ENCODE data around the gene RASGRP3. TPM values are rescaled to one million over a fixed set of nuclear protein-coding genes. Genes with fewer than 3 reads are reported as not detected.

The RASGRP3 gene
- total RNA-seq, 1 experiment from 2014 or later: 0.59 TPM

DNA sequence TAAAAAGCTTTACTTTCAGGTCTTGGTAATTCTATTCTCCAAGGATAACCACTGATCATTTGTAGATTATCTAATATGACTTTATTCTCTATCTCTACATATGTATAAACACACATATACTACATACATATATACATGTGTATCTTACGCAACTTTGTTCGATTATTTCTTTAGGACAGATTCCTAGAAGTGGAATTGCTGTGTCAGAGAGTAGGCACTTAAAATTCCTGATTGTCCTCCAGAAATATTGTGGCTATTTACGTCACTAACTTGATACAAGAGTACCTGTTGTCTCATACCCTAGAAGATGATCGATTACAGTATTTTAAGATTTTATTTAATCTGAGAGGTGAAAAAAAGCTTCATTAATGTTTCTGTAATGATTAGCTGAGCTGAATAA, 64.8 kb downstream of the RASGRP3 start:
- POLR2A ChIA-PET: interaction anchor here (0.7 kb wide), 1 partner anchor 78 kb away, joined by 3 read pairs; no protein-coding TSS in a partner anchor
- BruUV-seq (replicated peaks): no TSS peak
- Histone ChIP-seq H3K9me3 (ENCODE audit: control insufficient read depth in 1 of 2, insufficient read depth in 1 of 2, low read depth in 1 of 2, low read length in 2 of 2) (no peaks in the 10 kb centered on the region), H3K79me2 (ENCODE audit: insufficient read depth, low read length) (no peaks in the 10 kb centered on the region), H3K4me2 (ENCODE audit: low read length) (no peak overlapping the region), H3K27me3 (ENCODE audit: insufficient read depth, low read length) (no peaks in the 10 kb centered on the region), H3K4me1 (ENCODE audit: control insufficient read depth in 1 of 2, insufficient read depth in 2 of 2, low read length in 2 of 2) (no peaks in the 10 kb centered on the region), H4K20me1 (ENCODE audit: insufficient read depth) (no peaks in the 10 kb centered on the region), H3K4me3 (replicated peaks in 1 of 2; ENCODE audit: low read depth in 1 of 2, low read length in 2 of 2) (no peak overlapping the region), H3K36me3 (ENCODE audit: control insufficient read depth in 1 of 2, insufficient read depth in 2 of 2, low read length in 2 of 2) (no peaks in the 10 kb centered on the region), H3K9ac (ENCODE audit: low read length) (no peak overlapping the region), H3K9me2 (ENCODE audit: insufficient read depth) (no peaks in the 10 kb centered on the region), H2AFZ (ENCODE audit: low read depth, low read length, poor library complexity, severe bottlenecking) (no peak overlapping the region), H3K27ac (ENCODE audit: low read depth, low read length) (no peak overlapping the region)
- CTCF ChIA-PET: no interaction called here
- TF ChIP-seq, protein P1, sequence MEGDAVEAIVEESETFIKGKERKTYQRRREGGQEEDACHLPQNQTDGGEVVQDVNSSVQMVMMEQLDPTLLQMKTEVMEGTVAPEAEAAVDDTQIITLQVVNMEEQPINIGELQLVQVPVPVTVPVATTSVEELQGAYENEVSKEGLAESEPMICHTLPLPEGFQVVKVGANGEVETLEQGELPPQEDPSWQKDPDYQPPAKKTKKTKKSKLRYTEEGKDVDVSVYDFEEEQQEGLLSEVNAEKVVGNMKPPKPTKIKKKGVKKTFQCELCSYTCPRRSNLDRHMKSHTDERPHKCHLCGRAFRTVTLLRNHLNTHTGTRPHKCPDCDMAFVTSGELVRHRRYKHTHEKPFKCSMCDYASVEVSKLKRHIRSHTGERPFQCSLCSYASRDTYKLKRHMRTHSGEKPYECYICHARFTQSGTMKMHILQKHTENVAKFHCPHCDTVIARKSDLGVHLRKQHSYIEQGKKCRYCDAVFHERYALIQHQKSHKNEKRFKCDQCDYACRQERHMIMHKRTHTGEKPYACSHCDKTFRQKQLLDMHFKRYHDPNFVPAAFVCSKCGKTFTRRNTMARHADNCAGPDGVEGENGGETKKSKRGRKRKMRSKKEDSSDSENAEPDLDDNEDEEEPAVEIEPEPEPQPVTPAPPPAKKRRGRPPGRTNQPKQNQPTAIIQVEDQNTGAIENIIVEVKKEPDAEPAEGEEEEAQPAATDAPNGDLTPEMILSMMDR (IDR thresholded peaks at IDR 0.05 in 2 of 3, conservative IDR thresholded peaks at IDR 0.05 in 1 of 3; ENCODE audit: borderline replicate concordance in 1 of 3, insufficient read depth in 1 of 3, low read depth in 2 of 3, low read length in 2 of 3): no peak
- TF ChIP-seq POLR2A (IDR thresholded peaks at IDR 0.05; ENCODE audit: borderline replicate concordance, extremely low read depth, insufficient read depth, insufficient read length): no peak
- no peak for TF ChIP-seq CEBPB (IDR thresholded peaks at IDR 0.05; ENCODE audit: low read depth)
- no peak for TF ChIP-seq JUND (IDR thresholded peaks at IDR 0.05)
- no peak for TF ChIP-seq RAD21 (IDR thresholded peaks at IDR 0.05; ENCODE audit: low read depth)
- RAD21 ChIA-PET (ENCODE audit: low non-redundant PET in 1 of 2, low total read pairs in 2 of 2, uncharacterized antibody in 2 of 2, unreplicated experiment in 2 of 2): no interaction called here
- intact Hi-C loops (cut with micrococcal nuclease): no loop called here
- no peak for DNase-seq (ENCODE audit: low read depth, low spot score)
- no peak for ATAC-seq

DNA sequence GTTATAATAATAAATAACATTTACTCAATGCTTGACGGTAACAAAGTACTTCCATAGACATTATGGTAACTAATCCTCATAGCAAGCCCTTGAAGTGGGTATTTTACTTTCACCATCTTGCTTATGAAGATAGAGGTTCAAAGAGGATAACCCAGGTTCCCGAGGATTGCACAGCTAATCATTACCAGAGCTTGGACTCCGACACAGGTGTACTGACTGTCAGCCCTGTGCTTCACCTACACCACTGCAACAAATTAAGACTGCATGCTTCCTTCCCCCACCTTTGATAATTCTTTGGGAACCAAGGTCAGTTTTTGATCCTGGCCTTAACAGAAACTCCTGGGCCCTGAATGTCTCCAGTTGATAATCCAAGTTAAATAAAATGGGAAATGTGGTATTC, 73.8 kb downstream of the RASGRP3 start:
- no peaks in the 10 kb centered on the region for H3K36me3 ChIP-seq (ENCODE audit: control insufficient read depth in 1 of 2, insufficient read depth in 2 of 2, low read length in 2 of 2)
- RAD21 ChIA-PET (ENCODE audit: low non-redundant PET in 1 of 2, low total read pairs in 2 of 2, uncharacterized antibody in 2 of 2, unreplicated experiment in 2 of 2): no interaction called here
- no TSS peak for BruUV-seq (replicated peaks)
- CTCF ChIA-PET: no interaction called here
- no peak overlapping the region for H2AFZ ChIP-seq (ENCODE audit: low read depth, low read length, poor library complexity, severe bottlenecking)
- no peak overlapping the region for H3K9ac ChIP-seq (ENCODE audit: low read length)
- no peaks in the 10 kb centered on the region for H4K20me1 ChIP-seq (ENCODE audit: insufficient read depth)
- H3K79me2 ChIP-seq (ENCODE audit: insufficient read depth, low read length): no peaks in the 10 kb centered on the region
- H3K27me3 ChIP-seq (ENCODE audit: insufficient read depth, low read length): no peaks in the 10 kb centered on the region
- H3K27ac ChIP-seq (ENCODE audit: low read depth, low read length): no peak overlapping the region
- POLR2A ChIA-PET: no interaction called here
- H3K9me3 ChIP-seq (ENCODE audit: control insufficient read depth in 1 of 2, insufficient read depth in 1 of 2, low read depth in 1 of 2, low read length in 2 of 2): no peaks in the 10 kb centered on the region
- intact Hi-C loops (cut with micrococcal nuclease): no loop called here
- H3K4me3 ChIP-seq (replicated peaks in 1 of 2; ENCODE audit: low read depth in 1 of 2, low read length in 2 of 2): no peak overlapping the region
- DNase-seq (ENCODE audit: low read depth, low spot score) (no peak), ATAC-seq (no peak)
- H3K4me2 ChIP-seq (ENCODE audit: low read length): no peak overlapping the region
- H3K4me1 ChIP-seq (ENCODE audit: control insufficient read depth in 1 of 2, insufficient read depth in 2 of 2, low read length in 2 of 2): no peaks in the 10 kb centered on the region
- no peaks in the 10 kb centered on the region for H3K9me2 ChIP-seq (ENCODE audit: insufficient read depth)
- TF ChIP-seq POLR2A (IDR thresholded peaks at IDR 0.05; ENCODE audit: borderline replicate concordance, extremely low read depth, insufficient read depth, insufficient read length) (no peak), ZNF274 (IDR thresholded peaks at IDR 0.05; ENCODE audit: low read depth, low read length) (no peak), CEBPB (IDR thresholded peaks at IDR 0.05; ENCODE audit: low read depth) (no peak), TCF7L2 (IDR thresholded peaks at IDR 0.05; ENCODE audit: borderline replicate concordance, extremely low read depth, insufficient read depth, insufficient read length) (no peak), CBX3 (IDR thresholded peaks at IDR 0.05; ENCODE audit: low read depth) (no peak), EGR1 (IDR thresholded peaks at IDR 0.05; ENCODE audit: low read depth) (no peak), RAD21 (IDR thresholded peaks at IDR 0.05; ENCODE audit: low read depth) (no peak), FOSL1 (IDR thresholded peaks at IDR 0.05; ENCODE audit: low read depth) (no peak), POLR2AphosphoS5 (IDR thresholded peaks at IDR 0.05; ENCODE audit: low read depth, low read length) (no peak), SRF (IDR thresholded peaks at IDR 0.05; ENCODE audit: low read depth) (no peak)
- TF ChIP-seq, protein P2, sequence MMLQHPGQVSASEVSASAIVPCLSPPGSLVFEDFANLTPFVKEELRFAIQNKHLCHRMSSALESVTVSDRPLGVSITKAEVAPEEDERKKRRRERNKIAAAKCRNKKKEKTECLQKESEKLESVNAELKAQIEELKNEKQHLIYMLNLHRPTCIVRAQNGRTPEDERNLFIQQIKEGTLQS (IDR thresholded peaks at IDR 0.05): no peak
- TF ChIP-seq, protein P1 (IDR thresholded peaks at IDR 0.05 in 2 of 3, conservative IDR thresholded peaks at IDR 0.05 in 1 of 3; ENCODE audit: borderline replicate concordance in 1 of 3, insufficient read depth in 1 of 3, low read depth in 2 of 3, low read length in 2 of 3): no peak

Data from HCT116 (cell line).